Gastroesophageal sphincter (tissue), 3 donors: Measurements from ENCODE around the gene GLOD5.

Experiments used
- CTCF ChIP-seq, 4 experiments: fragments of 200-600 bp in 2 of 4; fragments of 450-650 bp in 2 of 4; sonication (generic) in 1 of 4; IDR thresholded peaks; one replicate each; pipeline ENCODE4 v1.5.1; 2017 to 2019; ENCODE audit warnings: antibody characterized with exemption in 4 of 4, mild to moderate bottlenecking in 2 of 4, moderate library complexity in 2 of 4
- EP300 ChIP-seq: sonication (generic); formaldehyde crosslinking; IDR thresholded peaks from one replicate; pipeline ENCODE4 v1.6.1; 2017; ENCODE audit warnings: antibody characterized with exemption, mild to moderate bottlenecking

- TF ChIP-seq CTCF (IDR thresholded peaks at IDR 0.05) (no peak), EP300 (no peak)
Measured at GRCh38 chrX:48815266-48815665, 53.7 kb downstream of the GLOD5 start.
